ENCODE results near the gene CCDC197. TPM values are rescaled to one million over a fixed set of nuclear protein-coding genes. Genes with fewer than 3 reads are reported as not detected.

The CCDC197 gene
- total and polyA plus RNA-seq, 8 donors: not detected

DNA sequence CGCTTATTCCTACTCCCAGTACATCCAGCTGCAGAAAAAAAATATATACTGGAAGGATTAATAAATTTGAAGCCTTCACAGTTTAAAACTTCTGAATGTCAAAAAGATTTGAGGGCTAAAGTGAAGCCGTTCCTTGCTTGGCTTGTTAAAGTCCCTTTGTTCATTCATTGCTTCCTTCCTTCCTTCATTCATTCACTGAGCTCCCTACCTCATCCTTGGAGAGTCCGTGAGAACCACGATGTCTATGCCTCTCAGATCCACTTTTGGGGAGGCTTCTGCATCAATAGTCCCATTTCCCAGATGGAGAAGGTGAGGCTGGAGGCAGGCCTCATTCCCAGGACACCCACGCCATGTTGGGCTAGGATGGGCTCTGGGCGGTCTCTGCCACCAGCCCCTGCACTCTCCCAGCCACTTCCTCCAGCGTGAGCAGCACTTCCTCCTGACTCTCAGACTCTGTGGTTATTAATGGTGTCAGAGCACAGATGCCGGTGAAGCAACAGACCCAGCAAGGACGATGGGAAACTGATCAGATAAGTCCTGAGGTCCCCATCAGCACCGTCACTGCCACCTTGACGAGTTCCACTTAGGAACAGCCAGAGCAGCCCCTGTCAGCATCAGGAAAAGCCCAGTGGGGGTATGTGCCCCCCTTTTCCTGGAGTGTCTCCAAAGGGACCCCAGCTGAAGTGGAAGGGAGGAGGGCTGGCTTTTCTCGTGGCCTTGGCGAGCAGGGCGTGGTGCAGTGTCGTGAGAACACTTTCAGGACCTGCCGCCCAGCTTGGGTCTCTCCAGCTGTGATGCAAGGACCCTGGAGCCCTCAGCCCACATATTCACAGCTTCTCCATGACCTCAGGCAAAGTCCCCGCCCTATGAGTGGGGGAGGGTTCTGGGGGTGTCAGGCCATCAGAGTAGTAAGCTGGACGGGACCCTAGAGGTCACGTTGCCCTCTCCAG, 41.9 kb upstream of the CCDC197 start:
- Histone ChIP-seq H3K27ac (no peak overlapping the region), H3K36me3 (no peaks in the 10 kb centered on the region), H3K27me3 (no peaks in the 10 kb centered on the region), H3K4me3 (no peak overlapping the region), H3K4me1 (peaks cover 0 to 5% (median 0%) of the 10 kb centered on the region in 3 donors), H3K9me3 (no peaks in the 10 kb centered on the region)
- ATAC-seq (peak in 1 of 4 donors; percentile 34), FAIRE-seq (no peak), DNase-seq (no peak)
- WGBS, 2 donors: 64 to 72% methylated on average over 19 of the region's 19 CpGs
- TF ChIP-seq, protein P1, sequence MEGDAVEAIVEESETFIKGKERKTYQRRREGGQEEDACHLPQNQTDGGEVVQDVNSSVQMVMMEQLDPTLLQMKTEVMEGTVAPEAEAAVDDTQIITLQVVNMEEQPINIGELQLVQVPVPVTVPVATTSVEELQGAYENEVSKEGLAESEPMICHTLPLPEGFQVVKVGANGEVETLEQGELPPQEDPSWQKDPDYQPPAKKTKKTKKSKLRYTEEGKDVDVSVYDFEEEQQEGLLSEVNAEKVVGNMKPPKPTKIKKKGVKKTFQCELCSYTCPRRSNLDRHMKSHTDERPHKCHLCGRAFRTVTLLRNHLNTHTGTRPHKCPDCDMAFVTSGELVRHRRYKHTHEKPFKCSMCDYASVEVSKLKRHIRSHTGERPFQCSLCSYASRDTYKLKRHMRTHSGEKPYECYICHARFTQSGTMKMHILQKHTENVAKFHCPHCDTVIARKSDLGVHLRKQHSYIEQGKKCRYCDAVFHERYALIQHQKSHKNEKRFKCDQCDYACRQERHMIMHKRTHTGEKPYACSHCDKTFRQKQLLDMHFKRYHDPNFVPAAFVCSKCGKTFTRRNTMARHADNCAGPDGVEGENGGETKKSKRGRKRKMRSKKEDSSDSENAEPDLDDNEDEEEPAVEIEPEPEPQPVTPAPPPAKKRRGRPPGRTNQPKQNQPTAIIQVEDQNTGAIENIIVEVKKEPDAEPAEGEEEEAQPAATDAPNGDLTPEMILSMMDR (IDR thresholded peaks at IDR 0.05): no peak
- intact Hi-C loops (cut with DNase I): no loop called here

DNA sequence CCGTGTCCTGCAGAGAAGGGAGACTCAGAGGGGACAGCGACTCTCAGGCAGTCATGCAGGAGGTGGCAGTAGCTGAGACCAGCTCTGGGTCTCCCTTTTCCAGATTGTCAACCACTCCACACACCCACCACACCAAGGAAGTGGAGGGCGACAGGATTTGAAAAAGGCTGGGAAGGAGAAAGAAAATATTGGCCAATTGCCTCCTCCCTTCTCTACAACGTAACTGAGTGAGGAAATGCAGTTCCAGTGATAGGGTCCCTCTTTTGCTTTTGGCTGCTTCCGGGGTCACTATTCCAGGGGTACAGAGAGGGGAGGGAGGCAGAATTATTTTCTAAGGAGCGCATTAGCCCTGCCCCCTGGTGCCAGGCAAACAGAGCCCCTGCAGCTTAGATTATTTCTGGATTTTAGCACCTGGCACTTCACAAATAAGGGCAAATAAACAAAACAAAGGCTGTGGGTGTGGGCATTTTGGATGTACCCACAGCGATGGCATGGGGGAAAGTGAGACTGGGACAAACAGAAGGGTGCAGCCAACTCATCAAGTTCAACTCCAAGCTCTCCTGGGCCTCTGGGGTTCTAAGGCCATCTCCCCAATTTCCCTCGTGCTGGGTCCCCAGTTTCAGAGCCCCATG, 41.1 kb upstream of the CCDC197 start:
- 58 to 59% methylated on average over 8 of the region's 8 CpGs for WGBS, 2 donors
- no peaks in the 10 kb centered on the region for H3K36me3 ChIP-seq
- intact Hi-C loops (cut with DNase I): no loop called here
- no peak overlapping the region for H3K4me3 ChIP-seq
- no peak overlapping the region for H3K27ac ChIP-seq
- peaks cover 0 to 5% (median 0%) of the 10 kb centered on the region in 3 donors for H3K4me1 ChIP-seq
- no peaks in the 10 kb centered on the region for H3K27me3 ChIP-seq
- TF ChIP-seq, protein P1 (IDR thresholded peaks at IDR 0.05): no peak
- DNase-seq (no peak), FAIRE-seq (no peak), ATAC-seq (no peak)
- no peaks in the 10 kb centered on the region for H3K9me3 ChIP-seq

DNA sequence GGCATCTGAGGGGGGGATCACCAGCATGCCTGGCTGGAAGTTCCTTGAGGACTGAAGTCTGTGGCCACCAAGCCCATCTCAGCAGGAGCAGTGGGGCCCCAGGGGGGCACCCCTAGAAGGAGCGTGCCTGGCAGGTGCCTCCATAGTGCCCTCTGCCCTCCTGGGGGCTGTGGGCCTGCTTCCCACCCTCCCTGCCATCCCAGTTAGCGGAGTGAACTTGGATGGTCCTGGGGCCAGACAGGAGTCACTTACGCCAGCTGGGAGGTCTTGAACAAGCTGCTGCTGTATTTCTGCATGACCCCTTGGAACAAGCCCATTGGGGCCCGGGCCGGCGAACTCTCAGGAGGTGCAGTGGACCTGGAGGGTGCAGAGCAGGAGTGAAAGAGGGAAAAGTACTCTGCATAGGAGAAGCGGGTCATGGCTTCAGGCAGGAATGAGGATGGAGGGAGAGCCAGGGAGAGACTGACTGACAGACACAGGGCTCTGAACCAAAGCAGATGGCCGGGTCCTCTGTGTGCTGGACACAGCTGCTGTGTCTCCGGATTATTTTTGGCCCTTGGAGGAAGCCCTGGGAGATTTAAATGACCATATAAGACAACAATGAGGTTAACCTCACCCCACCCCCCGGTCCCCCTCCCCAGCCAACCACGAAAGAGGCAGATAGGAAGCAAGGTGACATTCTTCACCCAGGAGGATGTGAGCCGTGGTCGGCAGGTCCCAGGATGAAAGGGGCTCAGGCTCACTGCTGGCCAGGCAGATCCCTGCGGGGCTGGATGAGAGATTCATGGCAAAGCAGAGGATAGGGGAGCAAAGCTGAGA, 40.4 kb upstream of the CCDC197 start:
- H3K27me3 ChIP-seq: no peaks in the 10 kb centered on the region
- ATAC-seq (no peak), DNase-seq (no peak), FAIRE-seq (no peak)
- H3K27ac ChIP-seq: no peak overlapping the region
- 70 to 75% methylated on average over 14 of the region's 14 CpGs for WGBS, 2 donors
- H3K4me3 ChIP-seq: no peak overlapping the region
- intact Hi-C loops (cut with DNase I): no loop called here
- TF ChIP-seq, protein P1 (IDR thresholded peaks at IDR 0.05): no peak
- peaks cover 0 to 5% (median 0%) of the 10 kb centered on the region in 3 donors for H3K4me1 ChIP-seq
- H3K9me3 ChIP-seq: no peaks in the 10 kb centered on the region
- H3K36me3 ChIP-seq: no peaks in the 10 kb centered on the region

DNA sequence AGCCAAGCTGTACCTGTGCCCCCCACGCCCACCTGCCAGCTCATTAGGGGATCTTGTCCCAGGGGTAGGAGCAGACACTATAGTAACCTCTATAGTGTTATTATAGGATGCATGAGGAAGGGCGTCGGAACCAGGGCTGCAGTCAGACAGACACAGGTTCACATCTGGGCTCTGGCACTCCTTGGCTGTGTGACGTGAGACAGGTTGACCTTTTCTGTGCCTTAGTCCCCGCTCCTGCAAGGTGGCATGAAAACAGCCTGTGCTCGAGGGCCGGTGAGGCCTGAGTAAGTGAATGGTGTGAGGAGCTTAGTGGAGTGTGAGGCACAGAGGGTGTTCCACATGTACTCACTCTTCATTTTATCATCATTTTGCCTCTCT, 39.8 kb upstream of the CCDC197 start:
- ATAC-seq: no peak
- TF ChIP-seq, protein P1 (IDR thresholded peaks at IDR 0.05): no peak
- DNase-seq: no peak
- Histone ChIP-seq H3K4me1 (peaks cover 0 to 5% (median 0%) of the 10 kb centered on the region in 3 donors), H3K36me3 (no peaks in the 10 kb centered on the region), H3K9me3 (no peaks in the 10 kb centered on the region), H3K27me3 (no peaks in the 10 kb centered on the region), H3K4me3 (no peak overlapping the region), H3K27ac (no peak overlapping the region)
- WGBS, 2 donors: 86 to 89% methylated on average over 7 of the region's 7 CpGs
- intact Hi-C loops (cut with DNase I): no loop called here
- no peak for FAIRE-seq
